Measurements from ENCODE around the gene MIX23. TPM values are rescaled to one million over a fixed set of nuclear protein-coding genes. Genes with fewer than 3 reads are reported as not detected.
"Not testable (repeated sequence)": the region's sequence is repeated elsewhere in the genome, so short reads cannot be mapped to it uniquely, and the experiment has no call there.

The MIX23 gene
- total RNA-seq, 2 experiments from 2014 or later, result 154 to 168 TPM

GRCh38 chr3:122383771-122384697 lies 1.0 kb upstream of the MIX23 start, which contains the start of gene FAM162A:
FAM162A (plus strand) TSS chr3:122384182; CDS start chr3:122384266, 84 bp downstream.
- Mint-ChIP-seq H3K27me3 (no peaks in the 10 kb centered on the region), H3K4me1 (ENCODE audit: low read depth) (peaks cover 57% of the 10 kb centered on the region), H3K27ac (peak within 1 kb of the TSS; percentile 96), H3K4me3 (peak within 1 kb of the TSS; percentile 97), H3K9me3 (no peaks in the 10 kb centered on the region), H3K36me3 (ENCODE audit: low read depth) (peaks cover 53% of the 10 kb centered on the region)
- CTCF ChIA-PET, result interaction anchor here (0.6 to 2.9 kb wide), 20 partner anchors 9 to 321 kb away, joined by 3 to 40 read pairs (median 4); partner anchors contain the start of genes KPNA1, PARP14 and WDR5B
- intact Hi-C loops (cut with micrococcal nuclease), result loop anchor here (10.0 kb wide), 1 partner anchor 411 kb away; the partner anchor contains the start of genes HSPBAP1 and SLC49A4
- TF ChIP-seq, protein P1, sequence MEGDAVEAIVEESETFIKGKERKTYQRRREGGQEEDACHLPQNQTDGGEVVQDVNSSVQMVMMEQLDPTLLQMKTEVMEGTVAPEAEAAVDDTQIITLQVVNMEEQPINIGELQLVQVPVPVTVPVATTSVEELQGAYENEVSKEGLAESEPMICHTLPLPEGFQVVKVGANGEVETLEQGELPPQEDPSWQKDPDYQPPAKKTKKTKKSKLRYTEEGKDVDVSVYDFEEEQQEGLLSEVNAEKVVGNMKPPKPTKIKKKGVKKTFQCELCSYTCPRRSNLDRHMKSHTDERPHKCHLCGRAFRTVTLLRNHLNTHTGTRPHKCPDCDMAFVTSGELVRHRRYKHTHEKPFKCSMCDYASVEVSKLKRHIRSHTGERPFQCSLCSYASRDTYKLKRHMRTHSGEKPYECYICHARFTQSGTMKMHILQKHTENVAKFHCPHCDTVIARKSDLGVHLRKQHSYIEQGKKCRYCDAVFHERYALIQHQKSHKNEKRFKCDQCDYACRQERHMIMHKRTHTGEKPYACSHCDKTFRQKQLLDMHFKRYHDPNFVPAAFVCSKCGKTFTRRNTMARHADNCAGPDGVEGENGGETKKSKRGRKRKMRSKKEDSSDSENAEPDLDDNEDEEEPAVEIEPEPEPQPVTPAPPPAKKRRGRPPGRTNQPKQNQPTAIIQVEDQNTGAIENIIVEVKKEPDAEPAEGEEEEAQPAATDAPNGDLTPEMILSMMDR (IDR thresholded peaks at IDR 0.05), result no peak
- DNase-seq, result peak; percentile 96
- POLR2A ChIA-PET, result interaction anchor here (0.6 to 3.1 kb wide), 15 partner anchors 10 to 299 kb away, joined by 3 to 19 read pairs (median 3); partner anchors contain the start of genes PARP14 and WDR5B
- peak; percentile 91 for ATAC-seq

DNA sequence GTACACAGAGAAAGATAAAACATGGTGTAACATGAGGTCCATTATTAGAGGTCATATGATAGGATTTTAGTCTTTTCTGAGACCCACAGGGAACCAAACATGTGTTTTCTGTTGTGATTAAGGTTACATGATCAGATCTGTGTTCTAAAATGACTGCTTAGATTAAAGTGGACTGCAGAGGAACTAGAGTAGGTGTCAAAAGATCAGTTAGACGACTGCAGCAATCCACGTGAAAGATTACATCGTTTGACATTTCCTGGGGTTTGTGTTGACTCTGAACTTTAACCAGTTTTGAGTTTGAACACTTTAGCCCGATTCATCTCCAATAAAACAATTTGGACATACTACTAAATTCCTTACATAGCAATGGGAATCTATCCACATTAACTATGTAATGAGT lies 5.1 kb downstream of the MIX23 start:
- no peaks in the 10 kb centered on the region for H3K27me3 Mint-ChIP-seq
- H3K4me1 Mint-ChIP-seq (ENCODE audit: low read depth), result peaks cover 45% of the 10 kb centered on the region
- ATAC-seq (peak; percentile 64), DNase-seq (peak; percentile 34)
- TF ChIP-seq, protein P1 (IDR thresholded peaks at IDR 0.05), result no peak
- intact Hi-C loops (cut with micrococcal nuclease), result no loop called here
- CTCF ChIA-PET, result no interaction called here
- peaks cover 53% of the 10 kb centered on the region for H3K36me3 Mint-ChIP-seq (ENCODE audit: low read depth)
- H3K9me3 Mint-ChIP-seq, result no peaks in the 10 kb centered on the region
- H3K27ac Mint-ChIP-seq, result peak overlapping the region; percentile 76
- POLR2A ChIA-PET, result no interaction called here
- H3K4me3 Mint-ChIP-seq, result no peak overlapping the region

DNA sequence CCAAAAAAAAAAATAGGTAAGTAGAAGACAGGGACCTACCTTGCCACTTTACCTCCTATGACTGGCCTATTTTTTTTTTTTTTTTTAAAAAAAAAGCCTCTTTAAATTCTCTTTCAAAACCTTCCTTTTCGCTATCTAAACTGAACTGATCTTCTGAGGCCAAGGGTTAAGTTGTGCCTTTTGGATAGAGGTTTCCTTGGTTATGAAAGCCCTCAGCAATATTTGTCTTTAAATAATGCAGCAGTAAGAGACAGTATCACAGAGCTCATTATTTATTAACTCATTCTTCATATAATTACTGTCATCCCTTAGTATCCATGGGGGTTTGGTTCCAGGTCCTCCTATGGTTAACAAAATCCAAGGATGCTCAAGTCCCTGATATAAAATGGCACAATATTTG lies 9.0 kb downstream of the MIX23 start:
- POLR2A ChIA-PET, result no interaction called here
- CTCF ChIA-PET, result interaction anchor here (1.2 kb wide), 1 partner anchor 245 kb away, joined by 4 read pairs; no protein-coding TSS in a partner anchor
- Mint-ChIP-seq H3K27ac (no peak overlapping the region), H3K4me3 (no peak overlapping the region), H3K27me3 (no peaks in the 10 kb centered on the region), H3K4me1 (ENCODE audit: low read depth) (peaks cover 20% of the 10 kb centered on the region), H3K9me3 (no peaks in the 10 kb centered on the region), H3K36me3 (ENCODE audit: low read depth) (peaks cover 54% of the 10 kb centered on the region)
- TF ChIP-seq, protein P1 (IDR thresholded peaks at IDR 0.05), result no peak
- no peak for ATAC-seq
- intact Hi-C loops (cut with micrococcal nuclease), result no loop called here
- DNase-seq, result no peak

DNA sequence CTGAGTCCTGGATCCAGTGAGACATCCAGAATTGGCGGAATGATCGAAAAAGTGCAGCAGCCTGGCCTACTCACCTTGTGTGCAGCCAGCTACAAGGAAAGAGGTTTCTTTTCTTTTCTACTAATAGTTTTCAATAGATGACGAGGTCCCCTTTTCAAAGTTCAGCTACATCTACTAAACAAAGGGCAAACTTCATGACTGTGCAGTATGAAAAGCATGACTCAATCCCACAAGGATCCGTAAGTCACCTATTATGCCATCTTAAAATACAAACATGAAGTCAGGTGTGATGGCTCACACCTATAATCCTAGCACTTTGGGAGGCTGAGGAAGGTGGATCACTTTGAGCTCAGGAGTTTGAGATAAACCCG lies 16.7 kb downstream of the MIX23 start:
- intact Hi-C loops (cut with micrococcal nuclease), result no loop called here
- peak; percentile 15 for ATAC-seq
- no peaks in the 10 kb centered on the region for H3K27me3 Mint-ChIP-seq
- CTCF ChIA-PET, result interaction anchor here (1.4 kb wide), 1 partner anchor 67 kb away, joined by 4 read pairs; no protein-coding TSS in a partner anchor
- no peak overlapping the region for H3K4me3 Mint-ChIP-seq
- DNase-seq, result no peak
- no peaks in the 10 kb centered on the region for H3K9me3 Mint-ChIP-seq
- peak overlapping the region; percentile 72 for H3K27ac Mint-ChIP-seq
- H3K36me3 Mint-ChIP-seq (ENCODE audit: low read depth), result peaks cover 58% of the 10 kb centered on the region
- TF ChIP-seq, protein P1 (IDR thresholded peaks at IDR 0.05), result no peak
- H3K4me1 Mint-ChIP-seq (ENCODE audit: low read depth), result peaks cover 20% of the 10 kb centered on the region
- POLR2A ChIA-PET, result interaction anchor here (0.8 kb wide), 1 partner anchor 9 kb away, joined by 3 read pairs; no protein-coding TSS in a partner anchor

GRCh38 chr3:122365582-122366378 lies 17.3 kb downstream of the MIX23 start:
- peak overlapping the region; percentile 78 for H3K27ac Mint-ChIP-seq
- H3K4me3 Mint-ChIP-seq; H3K9me3 Mint-ChIP-seq; H3K27me3 Mint-ChIP-seq; intact Hi-C loops (cut with micrococcal nuclease); POLR2A ChIA-PET; DNase-seq: not testable (repeated sequence)
- H3K4me1 Mint-ChIP-seq (ENCODE audit: low read depth), result peaks cover 20% of the 10 kb centered on the region
- CTCF ChIA-PET, result interaction anchor here (0.9 to 1.4 kb wide), 3 partner anchors 9 to 820 kb away, joined by 3 to 4 read pairs (median 3); no protein-coding TSS in a partner anchor
- peaks cover 54% of the 10 kb centered on the region for H3K36me3 Mint-ChIP-seq (ENCODE audit: low read depth)
- ATAC-seq, result peak; percentile 80
